Stimulated activated CD8-positive, alpha-beta memory T cell treated with anti-CD3 and anti-CD28 coated beads, Interleukin-4, amount 100 ng/mL, for 1 hour (primary cell): Measurements from ENCODE around the gene MAGEA3.
"Not testable (repeated sequence)": the region's sequence is repeated elsewhere in the genome, so short reads cannot be mapped to it uniquely, and the experiment has no call there.

Experiments used
- DNase-seq, 2 donors: peaks; one replicate each; pipeline ENCODE4 v3.0.0-alpha.2; 2020; ENCODE audit warnings: low read depth in 2 of 2, low spot score in 1 of 2

MAGEA3 gene

GRCh38 chrX:152697952-152698931 is at the start of gene MAGEA3:
Gene MAGEA3 (plus strand): TSS chrX:152698794. CDS start chrX:152700833, 2,039 bp downstream.
- not testable (repeated sequence) for DNase-seq

GRCh38 chrX:152652060-152652459 is 46.5 kb upstream of the MAGEA3 start:
- DNase-seq: no peak

GRCh38 chrX:152652467-152652866 is 46.1 kb upstream of the MAGEA3 start:
- no peak for DNase-seq

- DNase-seq: no peak
These were observed 42.5 kb upstream of the MAGEA3 start for GRCh38 chrX:152656087-152656486.

- DNase-seq: no peak
These were observed 41.7 kb upstream of the MAGEA3 start for GRCh38 chrX:152656890-152657289.

- no peak for DNase-seq
These were observed 40.3 kb upstream of the MAGEA3 start for GRCh38 chrX:152658302-152658701.

GRCh38 chrX:152663086-152663485 is 35.5 kb upstream of the MAGEA3 start:
- no peak for DNase-seq

- DNase-seq: no peak
These were observed 24.5 kb upstream of the MAGEA3 start for GRCh38 chrX:152674135-152674534.

GRCh38 chrX:152674652-152675051 is 23.9 kb upstream of the MAGEA3 start:
- DNase-seq: not testable (repeated sequence)

GRCh38 chrX:152681012-152681411 is 17.6 kb upstream of the MAGEA3 start:
- not testable (repeated sequence) for DNase-seq

- DNase-seq: not testable (repeated sequence)
These were observed 1.8 kb downstream of the MAGEA3 start for GRCh38 chrX:152700390-152700789.

- DNase-seq: not testable (repeated sequence)
These were observed 7.9 kb downstream of the MAGEA3 start for GRCh38 chrX:152706500-152706899.

- DNase-seq: not testable (repeated sequence)
These were observed 10.6 kb downstream of the MAGEA3 start, which contains the start of gene CSAG2 for GRCh38 chrX:152709173-152709572. Gene CSAG2 (minus strand): TSS chrX:152709273. CDS start chrX:152709112, 161 bp downstream.

- DNase-seq: not testable (repeated sequence)
These were observed 14.6 kb downstream of the MAGEA3 start for GRCh38 chrX:152713195-152713594.

GRCh38 chrX:152713815-152714787 is 15.5 kb downstream of the MAGEA3 start, which contains the start of gene MAGEA2B:
Gene MAGEA2B (plus strand): TSS chrX:152714628. CDS start chrX:152717107, 2,479 bp downstream.
- DNase-seq: not testable (repeated sequence)

- DNase-seq: no peak
These were observed 26.8 kb downstream of the MAGEA3 start for GRCh38 chrX:152725409-152725808.

- no peak for DNase-seq
These were observed 34.8 kb downstream of the MAGEA3 start, which contains the start of the genes CSAG1 and MAGEA12 for GRCh38 chrX:152733261-152733975. Gene CSAG1 (minus strand): TSS chrX:152733721. CDS start chrX:152732460, 1,261 bp downstream. Gene MAGEA12 (plus strand): TSS chrX:152733757. CDS start chrX:152736162, 2,405 bp downstream.

- not testable (repeated sequence) for DNase-seq
These were observed 35.7 kb downstream of the MAGEA3 start for GRCh38 chrX:152734143-152734858.

- no peak for DNase-seq
These were observed 36.5 kb downstream of the MAGEA3 start for GRCh38 chrX:152735101-152735500.
